ENCODE data around the gene FAM110D. TPM values are rescaled to one million over a fixed set of nuclear protein-coding genes. Genes with fewer than 3 reads are reported as not detected.

FAM110D gene
- total and polyA plus RNA-seq, 2 of the 8 experiments (the other 6 are each of a cell fraction or from before 2014, with no cell fraction given) = 0.21 to 0.48 TPM

GRCh38 chr1:26203642-26204318 is 44.9 kb downstream of the FAM110D start:
- Histone ChIP-seq H2BK15ac (ENCODE audit: low read length) (no peak overlapping the region), H3K9ac (replicated peaks in 1 of 4; ENCODE audit: extremely low read depth in 1 of 4, low read depth in 3 of 4, low read length in 3 of 4) (no peak overlapping the region), H3K9me3 (ENCODE audit: insufficient read depth in 2 of 2, low read depth in 1 of 2, low read length in 1 of 2) (no peaks in the 10 kb centered on the region), H3K4me2 (ENCODE audit: insufficient read depth in 1 of 2, low read depth in 2 of 2, low read length in 2 of 2) (no peak overlapping the region), H3K4me3 (ENCODE audit: extremely low read depth in 1 of 4, insufficient read depth in 2 of 4, low read depth in 3 of 4, low read length in 4 of 4) (no peak overlapping the region), H3K4me1 (replicated peaks in 1 of 4; ENCODE audit: control insufficient read depth in 3 of 4, insufficient read depth in 4 of 4, low read length in 3 of 4) (peaks cover 0 to 12% (median 5%) of the 10 kb centered on the region in 4 experiments; a peak in 5 of 7 replicates), H3K79me1 (ENCODE audit: low read depth, low read length) (no peaks in the 10 kb centered on the region), H3K23me2 (ENCODE audit: low read depth, low read length) (no peaks in the 10 kb centered on the region; the same call in 1 of the 2 replicates), H3K36me3 (ENCODE audit: control insufficient read depth in 2 of 4, insufficient read depth in 4 of 4, low read length in 3 of 4) (no peaks in the 10 kb centered on the region), H2BK5ac (ENCODE audit: low read depth, low read length) (no peak overlapping the region), H3K14ac (ENCODE audit: insufficient read length) (no peak overlapping the region), H2BK12ac (ENCODE audit: low read depth, low read length) (no peak overlapping the region), H3K23ac (ENCODE audit: insufficient read length) (no peak overlapping the region), H3K56ac (replicated peaks; ENCODE audit: insufficient read length, low read depth, low read length) (no peak overlapping the region), H3K27ac (ENCODE audit: low read depth, low read length) (no peak overlapping the region), H2BK120ac (replicated peaks; ENCODE audit: low read depth, low read length) (no peak overlapping the region), H4K91ac (replicated peaks; ENCODE audit: insufficient read length, low read length) (no peak overlapping the region), H3K4ac (replicated peaks; ENCODE audit: insufficient read length, low read depth, low read length) (no peak overlapping the region), H3K27me3 (replicated peaks in 1 of 4; ENCODE audit: control insufficient read depth in 3 of 4, extremely low read depth in 1 of 4, insufficient read depth in 3 of 4, low read length in 3 of 4) (no peaks in the 10 kb centered on the region), H4K8ac (ENCODE audit: extremely low read depth, insufficient read depth, low read length) (no peak overlapping the region), H4K20me1 (replicated peaks in 1 of 2; ENCODE audit: control insufficient read depth in 1 of 2, insufficient read depth in 2 of 2, low read length in 2 of 2) (no peaks in the 10 kb centered on the region), H3K79me2 (ENCODE audit: control insufficient read depth in 1 of 2, insufficient read depth in 2 of 2, low read length in 2 of 2) (no peaks in the 10 kb centered on the region), H2AK5ac (ENCODE audit: low read depth, low read length) (no peak overlapping the region), H3K18ac (ENCODE audit: extremely low read depth, low read length) (no peak overlapping the region), H4K5ac (ENCODE audit: insufficient read length, low read depth, low read length) (no peak overlapping the region), H2AFZ (ENCODE audit: low read length) (no peak overlapping the region), H2BK20ac (ENCODE audit: low read length) (no peak overlapping the region)
- WGBS, 2 experiments (ENCODE audit: extremely low coverage in 1 of 2, insufficient coverage in 1 of 2, insufficient read length in 1 of 2, insufficient replicate concordance in 2 of 2, low coverage in 1 of 2, low lambda C conversion rate in 2 of 2, missing lambda C conversion rate in 1 of 2) = 76% methylated on average over 9 of the region's 9 CpGs; no CpG with 5 or more reads in 1 of the 2 experiments
- TF ChIP-seq EGR1 (IDR thresholded peaks at IDR 0.05; ENCODE audit: borderline replicate concordance, low read depth, low read length) (no peak), RAD21 (IDR thresholded peaks at IDR 0.05 in 1 of 2, conservative IDR thresholded peaks at IDR 0.05 in 1 of 2; ENCODE audit: low read depth in 2 of 2, low read length in 2 of 2) (peak; percentile 53 to 64)
- TF ChIP-seq, protein P1, sequence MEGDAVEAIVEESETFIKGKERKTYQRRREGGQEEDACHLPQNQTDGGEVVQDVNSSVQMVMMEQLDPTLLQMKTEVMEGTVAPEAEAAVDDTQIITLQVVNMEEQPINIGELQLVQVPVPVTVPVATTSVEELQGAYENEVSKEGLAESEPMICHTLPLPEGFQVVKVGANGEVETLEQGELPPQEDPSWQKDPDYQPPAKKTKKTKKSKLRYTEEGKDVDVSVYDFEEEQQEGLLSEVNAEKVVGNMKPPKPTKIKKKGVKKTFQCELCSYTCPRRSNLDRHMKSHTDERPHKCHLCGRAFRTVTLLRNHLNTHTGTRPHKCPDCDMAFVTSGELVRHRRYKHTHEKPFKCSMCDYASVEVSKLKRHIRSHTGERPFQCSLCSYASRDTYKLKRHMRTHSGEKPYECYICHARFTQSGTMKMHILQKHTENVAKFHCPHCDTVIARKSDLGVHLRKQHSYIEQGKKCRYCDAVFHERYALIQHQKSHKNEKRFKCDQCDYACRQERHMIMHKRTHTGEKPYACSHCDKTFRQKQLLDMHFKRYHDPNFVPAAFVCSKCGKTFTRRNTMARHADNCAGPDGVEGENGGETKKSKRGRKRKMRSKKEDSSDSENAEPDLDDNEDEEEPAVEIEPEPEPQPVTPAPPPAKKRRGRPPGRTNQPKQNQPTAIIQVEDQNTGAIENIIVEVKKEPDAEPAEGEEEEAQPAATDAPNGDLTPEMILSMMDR (IDR thresholded peaks at IDR 0.05; ENCODE audit: control extremely low read depth in 1 of 3, insufficient read depth in 1 of 3, low read depth in 1 of 3, low read length in 3 of 3) = peak; percentile 46 to 55 (median 53)
- no peak for FAIRE-seq
- DNase-seq (ENCODE audit: low read depth in 1 of 2, low spot score in 2 of 2) = no peak
- ChIA-PET POLR2A (ENCODE audit: partially characterized antibody) (interaction anchor here (0.7 to 1.9 kb wide), 4 partner anchors 9 to 31 kb away, joined by 3 to 8 read pairs (median 3); partner anchors contain the start of gene CATSPER4), CTCF (ENCODE audit: partially characterized antibody) (interaction anchor here (0.6 to 4.4 kb wide), 17 partner anchors 10 to 311 kb away, joined by 3 to 32 read pairs (median 4); partner anchors contain the start of genes CATSPER4, CEP85, CNKSR1 and ZNF593)
